ENCODE results near the gene HSPA12B. TPM values are rescaled to one million over a fixed set of nuclear protein-coding genes. Genes with fewer than 3 reads are reported as not detected.

HSPA12B gene
- total and polyA plus RNA-seq, 2 of the 13 experiments (the other 11 are each of a cell fraction or from before 2014, with no cell fraction given), result 0.01 TPM; not detected in 1

DNA sequence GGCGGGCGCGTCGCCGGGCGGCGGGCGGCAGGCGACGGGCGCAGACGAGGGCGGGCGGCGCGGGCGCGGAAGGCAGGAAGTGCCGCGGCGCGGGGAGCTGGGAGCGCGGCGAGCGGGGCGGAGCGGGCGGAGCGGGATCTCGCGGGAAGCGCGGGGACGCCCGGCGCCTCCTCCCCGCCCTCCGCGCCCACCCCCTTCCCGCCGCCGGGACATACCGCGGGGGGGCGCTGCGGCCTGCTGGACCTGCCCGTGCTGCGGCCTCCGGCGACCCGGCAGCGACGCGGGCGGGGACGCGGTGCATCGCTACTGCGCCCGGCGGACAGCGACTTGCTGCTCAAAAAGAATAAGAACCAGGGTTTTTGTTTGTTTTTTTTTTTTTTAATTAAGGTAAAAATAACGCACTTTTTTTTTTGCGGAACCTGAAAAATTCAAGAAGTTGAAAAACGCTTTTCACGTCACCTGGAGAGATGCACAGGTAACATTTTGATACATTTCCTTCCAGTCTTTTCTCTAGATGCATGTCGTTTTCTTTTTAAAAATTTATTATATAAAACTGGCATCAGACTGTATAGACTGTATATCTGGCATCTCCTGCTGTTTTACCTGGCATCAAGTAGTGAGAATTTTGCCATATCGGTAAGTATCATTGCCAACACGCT lies 54.3 kb downstream of the HSPA12B start, which contains the start of gene CENPB (continued):
- TF ChIP-seq MYC (CRISPR knock-in tag; IDR thresholded peaks at IDR 0.05; ENCODE audit: borderline replicate concordance) (peak; percentile 51), RXRA (CRISPR knock-in tag; IDR thresholded peaks at IDR 0.05) (no peak; the same call in 1 of the 2 replicates), ZNF773 (CRISPR knock-in tag; IDR thresholded peaks at IDR 0.05; ENCODE audit: borderline replicate concordance) (peak; percentile 28; the same call in 1 of the 2 replicates), ZNF12 (CRISPR knock-in tag; IDR thresholded peaks at IDR 0.05) (no peak), BHLHE40 (IDR thresholded peaks at IDR 0.05; ENCODE audit: low read length) (peak; percentile 60), HMGA1 (CRISPR knock-in tag; conservative IDR thresholded peaks at IDR 0.05) (no peak), RNF2 (conservative IDR thresholded peaks at IDR 0.05; ENCODE audit: low read depth) (no peak), KDM3A (CRISPR knock-in tag; IDR thresholded peaks at IDR 0.05; ENCODE audit: low read depth) (peak; percentile 44; the same call in 1 of the 2 replicates), MED1 (CRISPR knock-in tag; IDR thresholded peaks at IDR 0.05) (peak; percentile 71), BRCA1 (CRISPR knock-in tag; IDR thresholded peaks at IDR 0.05) (no peak), ZSCAN31 (CRISPR knock-in tag; IDR thresholded peaks at IDR 0.05; ENCODE audit: low read depth) (peak; percentile 88), ZFP36L2 (CRISPR knock-in tag; IDR thresholded peaks at IDR 0.05) (no peak), ZNF761 (CRISPR knock-in tag; conservative IDR thresholded peaks at IDR 0.05) (no peak), XBP1 (CRISPR knock-in tag; IDR thresholded peaks at IDR 0.05) (no peak), CBX1 (IDR thresholded peaks at IDR 0.05; ENCODE audit: low read depth) (no peak), ZFP90 (CRISPR knock-in tag; IDR thresholded peaks at IDR 0.05; ENCODE audit: borderline replicate concordance) (no peak), RAD51 (IDR thresholded peaks at IDR 0.05; ENCODE audit: borderline replicate concordance) (no peak)
- TF ChIP-seq, protein P1, sequence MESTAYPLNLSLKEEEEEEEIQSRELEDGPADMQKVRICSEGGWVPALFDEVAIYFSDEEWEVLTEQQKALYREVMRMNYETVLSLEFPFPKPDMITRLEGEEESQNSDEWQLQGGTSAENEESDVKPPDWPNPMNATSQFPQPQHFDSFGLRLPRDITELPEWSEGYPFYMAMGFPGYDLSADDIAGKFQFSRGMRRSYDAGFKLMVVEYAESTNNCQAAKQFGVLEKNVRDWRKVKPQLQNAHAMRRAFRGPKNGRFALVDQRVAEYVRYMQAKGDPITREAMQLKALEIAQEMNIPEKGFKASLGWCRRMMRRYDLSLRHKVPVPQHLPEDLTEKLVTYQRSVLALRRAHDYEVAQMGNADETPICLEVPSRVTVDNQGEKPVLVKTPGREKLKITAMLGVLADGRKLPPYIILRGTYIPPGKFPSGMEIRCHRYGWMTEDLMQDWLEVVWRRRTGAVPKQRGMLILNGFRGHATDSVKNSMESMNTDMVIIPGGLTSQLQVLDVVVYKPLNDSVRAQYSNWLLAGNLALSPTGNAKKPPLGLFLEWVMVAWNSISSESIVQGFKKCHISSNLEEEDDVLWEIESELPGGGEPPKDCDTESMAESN (CRISPR knock-in tag; conservative IDR thresholded peaks at IDR 0.05), result no peak
- TF ChIP-seq, protein P2, sequence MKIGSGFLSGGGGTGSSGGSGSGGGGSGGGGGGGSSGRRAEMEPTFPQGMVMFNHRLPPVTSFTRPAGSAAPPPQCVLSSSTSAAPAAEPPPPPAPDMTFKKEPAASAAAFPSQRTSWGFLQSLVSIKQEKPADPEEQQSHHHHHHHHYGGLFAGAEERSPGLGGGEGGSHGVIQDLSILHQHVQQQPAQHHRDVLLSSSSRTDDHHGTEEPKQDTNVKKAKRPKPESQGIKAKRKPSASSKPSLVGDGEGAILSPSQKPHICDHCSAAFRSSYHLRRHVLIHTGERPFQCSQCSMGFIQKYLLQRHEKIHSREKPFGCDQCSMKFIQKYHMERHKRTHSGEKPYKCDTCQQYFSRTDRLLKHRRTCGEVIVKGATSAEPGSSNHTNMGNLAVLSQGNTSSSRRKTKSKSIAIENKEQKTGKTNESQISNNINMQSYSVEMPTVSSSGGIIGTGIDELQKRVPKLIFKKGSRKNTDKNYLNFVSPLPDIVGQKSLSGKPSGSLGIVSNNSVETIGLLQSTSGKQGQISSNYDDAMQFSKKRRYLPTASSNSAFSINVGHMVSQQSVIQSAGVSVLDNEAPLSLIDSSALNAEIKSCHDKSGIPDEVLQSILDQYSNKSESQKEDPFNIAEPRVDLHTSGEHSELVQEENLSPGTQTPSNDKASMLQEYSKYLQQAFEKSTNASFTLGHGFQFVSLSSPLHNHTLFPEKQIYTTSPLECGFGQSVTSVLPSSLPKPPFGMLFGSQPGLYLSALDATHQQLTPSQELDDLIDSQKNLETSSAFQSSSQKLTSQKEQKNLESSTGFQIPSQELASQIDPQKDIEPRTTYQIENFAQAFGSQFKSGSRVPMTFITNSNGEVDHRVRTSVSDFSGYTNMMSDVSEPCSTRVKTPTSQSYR (CRISPR knock-in tag; IDR thresholded peaks at IDR 0.05; ENCODE audit: borderline replicate concordance), result peak; percentile 59; the same call in 1 of the 2 replicates
- TF ChIP-seq, protein P3, sequence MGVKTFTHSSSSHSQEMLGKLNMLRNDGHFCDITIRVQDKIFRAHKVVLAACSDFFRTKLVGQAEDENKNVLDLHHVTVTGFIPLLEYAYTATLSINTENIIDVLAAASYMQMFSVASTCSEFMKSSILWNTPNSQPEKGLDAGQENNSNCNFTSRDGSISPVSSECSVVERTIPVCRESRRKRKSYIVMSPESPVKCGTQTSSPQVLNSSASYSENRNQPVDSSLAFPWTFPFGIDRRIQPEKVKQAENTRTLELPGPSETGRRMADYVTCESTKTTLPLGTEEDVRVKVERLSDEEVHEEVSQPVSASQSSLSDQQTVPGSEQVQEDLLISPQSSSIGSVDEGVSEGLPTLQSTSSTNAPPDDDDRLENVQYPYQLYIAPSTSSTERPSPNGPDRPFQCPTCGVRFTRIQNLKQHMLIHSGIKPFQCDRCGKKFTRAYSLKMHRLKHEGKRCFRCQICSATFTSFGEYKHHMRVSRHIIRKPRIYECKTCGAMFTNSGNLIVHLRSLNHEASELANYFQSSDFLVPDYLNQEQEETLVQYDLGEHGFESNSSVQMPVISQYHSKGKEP (CRISPR knock-in tag; IDR thresholded peaks at IDR 0.05), result peak; percentile 30; the same call in 1 of the 2 replicates
- TF ChIP-seq, protein P4, sequence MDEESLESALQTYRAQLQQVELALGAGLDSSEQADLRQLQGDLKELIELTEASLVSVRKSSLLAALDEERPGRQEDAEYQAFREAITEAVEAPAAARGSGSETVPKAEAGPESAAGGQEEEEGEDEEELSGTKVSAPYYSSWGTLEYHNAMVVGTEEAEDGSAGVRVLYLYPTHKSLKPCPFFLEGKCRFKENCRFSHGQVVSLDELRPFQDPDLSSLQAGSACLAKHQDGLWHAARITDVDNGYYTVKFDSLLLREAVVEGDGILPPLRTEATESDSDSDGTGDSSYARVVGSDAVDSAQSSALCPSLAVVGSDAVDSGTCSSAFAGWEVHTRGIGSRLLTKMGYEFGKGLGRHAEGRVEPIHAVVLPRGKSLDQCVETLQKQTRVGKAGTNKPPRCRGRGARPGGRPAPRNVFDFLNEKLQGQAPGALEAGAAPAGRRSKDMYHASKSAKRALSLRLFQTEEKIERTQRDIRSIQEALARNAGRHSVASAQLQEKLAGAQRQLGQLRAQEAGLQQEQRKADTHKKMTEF (CRISPR knock-in tag; IDR thresholded peaks at IDR 0.05), result peak; percentile 81
- TF ChIP-seq, protein P5, sequence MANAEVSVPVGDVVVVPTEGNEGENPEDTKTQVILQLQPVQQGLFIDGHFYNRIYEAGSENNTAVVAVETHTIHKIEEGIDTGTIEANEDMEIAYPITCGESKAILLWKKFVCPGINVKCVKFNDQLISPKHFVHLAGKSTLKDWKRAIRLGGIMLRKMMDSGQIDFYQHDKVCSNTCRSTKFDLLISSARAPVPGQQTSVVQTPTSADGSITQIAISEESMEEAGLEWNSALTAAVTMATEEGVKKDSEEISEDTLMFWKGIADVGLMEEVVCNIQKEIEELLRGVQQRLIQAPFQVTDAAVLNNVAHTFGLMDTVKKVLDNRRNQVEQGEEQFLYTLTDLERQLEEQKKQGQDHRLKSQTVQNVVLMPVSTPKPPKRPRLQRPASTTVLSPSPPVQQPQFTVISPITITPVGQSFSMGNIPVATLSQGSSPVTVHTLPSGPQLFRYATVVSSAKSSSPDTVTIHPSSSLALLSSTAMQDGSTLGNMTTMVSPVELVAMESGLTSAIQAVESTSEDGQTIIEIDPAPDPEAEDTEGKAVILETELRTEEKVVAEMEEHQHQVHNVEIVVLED (CRISPR knock-in tag; IDR thresholded peaks at IDR 0.05; ENCODE audit: borderline replicate concordance), result peak; percentile 62; the same call in 1 of the 2 replicates

All from HepG2 (cell line).